ENCODE measurements around the gene PTPRN2. TPM values are rescaled to one million over a fixed set of nuclear protein-coding genes. Genes with fewer than 3 reads are reported as not detected.

Gene PTPRN2
- total RNA-seq, 2 donors from 2014 or later: 0.72 to 0.79 TPM

DNA sequence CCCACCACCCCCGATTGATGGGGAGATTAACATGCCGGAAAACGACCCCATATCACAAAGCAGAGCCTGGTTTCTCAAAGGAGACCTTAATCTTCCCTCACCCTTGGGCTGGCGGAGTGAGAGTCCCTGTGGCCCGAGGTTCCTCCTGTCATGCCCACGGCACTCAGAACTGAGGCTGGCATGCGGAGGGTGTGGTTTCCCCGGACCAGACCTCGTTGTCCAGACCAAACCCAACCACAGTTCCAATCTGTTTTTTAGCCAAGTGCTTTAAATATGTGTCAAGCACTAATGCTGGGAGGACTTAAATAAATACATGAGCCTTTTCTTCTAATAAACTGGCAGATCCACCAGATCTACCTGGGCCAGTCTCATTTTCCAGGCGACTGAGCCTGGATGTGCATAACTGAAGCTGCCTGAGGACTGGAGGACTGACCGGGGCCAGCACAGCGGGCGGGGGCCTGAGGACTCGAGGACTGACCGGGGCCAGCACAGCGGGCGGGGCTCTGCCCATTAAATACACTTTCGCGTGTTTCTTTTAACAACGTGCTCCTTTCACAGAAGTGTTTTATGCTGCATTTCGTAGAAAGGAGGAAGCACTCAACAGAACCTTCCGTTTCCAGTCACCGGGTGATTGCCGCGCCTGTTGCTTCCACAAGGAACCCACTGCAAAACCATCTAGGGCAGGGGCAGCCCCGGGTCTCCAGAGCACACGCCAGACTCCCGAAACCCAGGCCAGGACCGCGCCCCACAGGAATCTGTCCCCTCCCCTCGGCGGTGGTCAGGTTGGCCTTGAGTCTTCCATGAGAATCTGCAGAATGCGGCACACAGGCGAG is 334.6 kb downstream of the PTPRN2 start:
- Mint-ChIP-seq H3K27ac (no peak overlapping the region), H3K4me3 (no peak overlapping the region), H3K27me3 (ENCODE audit: low read depth) (no peaks in the 10 kb centered on the region), H3K36me3 (ENCODE audit: insufficient read depth in 2 of 2) (no peaks in the 10 kb centered on the region), H3K9me3 (no peaks in the 10 kb centered on the region), H3K4me1 (ENCODE audit: low read depth) (no peaks in the 10 kb centered on the region)
- ATAC-seq (replicated peaks in 1 of 2): no peak
- DNase-seq: no peak

DNA sequence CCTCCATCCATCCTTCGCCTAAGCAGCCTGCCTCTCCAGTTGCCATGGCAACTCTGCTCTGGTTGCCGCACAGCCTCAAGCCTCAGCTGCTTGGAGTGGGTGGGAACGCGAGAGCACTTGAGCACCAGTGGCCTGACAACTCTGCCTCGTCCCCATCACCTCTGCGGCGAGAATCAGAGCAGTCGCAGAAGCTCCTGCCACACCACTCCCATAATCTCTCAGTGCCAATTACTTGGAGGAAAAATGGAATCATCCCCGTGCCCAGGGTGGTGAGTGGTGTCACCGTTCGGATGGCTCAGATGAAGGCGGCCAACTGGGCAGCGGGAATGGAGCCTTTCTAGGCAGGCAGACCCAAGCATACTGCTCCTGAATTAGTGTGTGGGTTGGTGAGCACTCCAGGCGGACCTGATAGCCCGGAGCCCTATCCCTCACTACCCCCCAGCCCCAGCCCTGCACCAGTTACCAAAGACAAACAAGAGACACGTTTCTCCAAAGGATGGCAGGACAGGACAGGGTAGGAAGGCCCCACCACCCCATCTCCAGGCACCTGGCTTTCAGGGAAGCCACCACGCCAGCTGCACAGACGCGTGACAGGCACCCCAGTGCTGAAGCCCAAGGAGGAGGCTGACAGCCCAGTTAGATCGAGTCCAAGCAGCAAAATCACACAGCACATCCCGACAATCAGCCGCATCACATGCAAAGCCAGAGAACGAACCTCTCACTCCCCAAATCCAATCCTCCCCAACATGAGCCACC is 335.4 kb downstream of the PTPRN2 start:
- ATAC-seq (replicated peaks in 1 of 2): no peak
- DNase-seq: no peak
- Mint-ChIP-seq H3K27me3 (ENCODE audit: low read depth) (no peaks in the 10 kb centered on the region), H3K4me1 (ENCODE audit: low read depth) (no peaks in the 10 kb centered on the region), H3K4me3 (no peak overlapping the region), H3K36me3 (ENCODE audit: insufficient read depth in 2 of 2) (no peaks in the 10 kb centered on the region), H3K27ac (no peak overlapping the region), H3K9me3 (no peaks in the 10 kb centered on the region)

DNA sequence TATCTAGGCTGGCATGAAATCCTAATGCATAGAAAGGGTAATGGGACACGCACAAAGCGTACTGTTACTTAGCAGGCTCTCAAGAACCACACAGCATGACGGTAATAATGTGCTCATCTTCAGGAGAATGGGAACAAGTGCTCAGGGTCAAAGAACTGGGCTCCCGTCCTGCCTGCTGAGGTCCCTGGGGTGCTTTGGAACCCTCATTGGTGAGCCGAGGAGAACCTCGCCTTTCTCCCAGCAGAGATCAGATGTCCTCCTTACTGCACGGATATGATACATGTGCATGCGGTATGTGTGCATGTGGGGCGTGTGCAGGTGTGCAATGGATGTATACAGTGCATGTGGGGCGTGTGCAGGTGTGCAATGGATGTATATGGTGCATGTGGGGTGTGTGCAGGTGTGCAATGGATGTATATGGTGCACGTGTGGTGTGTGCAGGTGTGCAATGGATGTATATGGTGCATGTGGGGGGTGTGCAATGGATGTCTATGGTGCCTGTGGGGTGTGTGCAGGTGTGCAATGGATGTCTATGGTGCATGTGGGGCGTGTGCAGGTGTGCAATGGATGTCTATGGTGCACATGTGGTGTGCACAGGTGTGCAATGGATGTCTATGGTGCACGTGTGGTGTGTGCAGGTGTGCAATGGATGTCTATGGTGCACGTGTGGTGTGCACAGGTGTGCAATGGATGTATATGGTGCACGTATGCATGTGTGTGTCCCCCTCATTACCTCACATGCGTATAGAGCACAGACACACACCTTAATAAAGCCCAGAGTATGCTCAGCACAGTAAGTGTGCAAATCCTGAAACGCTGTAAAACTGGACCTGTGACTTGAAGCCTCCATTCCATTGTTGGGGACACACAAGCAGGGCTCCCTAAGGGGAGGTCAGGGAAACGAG is 336.3 kb downstream of the PTPRN2 start:
- Mint-ChIP-seq H3K27ac (no peak overlapping the region), H3K9me3 (no peaks in the 10 kb centered on the region), H3K27me3 (ENCODE audit: low read depth) (no peaks in the 10 kb centered on the region), H3K36me3 (ENCODE audit: insufficient read depth in 2 of 2) (no peaks in the 10 kb centered on the region), H3K4me1 (ENCODE audit: low read depth) (no peaks in the 10 kb centered on the region), H3K4me3 (no peak overlapping the region)
- ATAC-seq (replicated peaks in 1 of 2): no peak
- DNase-seq: no peak

DNA sequence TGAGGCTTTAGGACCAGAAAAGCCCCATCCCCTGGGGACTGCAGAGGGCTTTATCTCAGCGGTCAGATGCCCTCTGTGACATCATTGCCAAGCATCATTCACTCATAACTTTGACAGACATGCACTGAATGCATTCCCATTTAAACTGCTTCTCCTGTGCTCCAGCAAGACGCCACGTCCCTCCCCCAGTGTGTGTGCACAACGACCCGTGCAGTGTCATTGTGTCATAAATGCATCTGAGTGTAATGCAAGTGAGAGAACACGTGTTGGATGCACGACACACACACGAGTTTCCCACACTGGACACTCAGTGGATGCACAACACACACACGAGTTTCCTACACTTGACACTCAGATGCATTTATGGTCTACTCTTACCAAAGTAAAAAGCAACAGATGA is 337.9 kb downstream of the PTPRN2 start:
- ATAC-seq (replicated peaks in 1 of 2): no peak
- no peak overlapping the region for H3K27ac Mint-ChIP-seq
- H3K4me1 Mint-ChIP-seq (ENCODE audit: low read depth): no peaks in the 10 kb centered on the region
- no peak for DNase-seq
- H3K36me3 Mint-ChIP-seq (ENCODE audit: insufficient read depth in 2 of 2): no peaks in the 10 kb centered on the region
- no peaks in the 10 kb centered on the region for H3K27me3 Mint-ChIP-seq (ENCODE audit: low read depth)
- no peak overlapping the region for H3K4me3 Mint-ChIP-seq
- no peaks in the 10 kb centered on the region for H3K9me3 Mint-ChIP-seq

DNA sequence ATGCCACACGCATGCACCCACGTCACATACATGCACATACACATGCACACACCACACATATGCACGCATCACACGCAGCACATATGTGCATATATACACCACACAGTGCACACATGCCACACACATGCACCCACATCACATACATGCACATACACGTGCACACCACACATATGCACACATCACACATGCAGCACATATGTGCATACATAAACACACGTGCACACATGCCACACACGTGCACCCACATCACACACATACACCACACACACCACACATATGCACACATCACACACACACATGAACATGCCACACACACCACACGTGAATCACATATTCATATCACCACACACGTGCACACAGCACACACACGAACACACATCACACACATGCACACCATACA is 338.8 kb downstream of the PTPRN2 start:
- no peaks in the 10 kb centered on the region for H3K36me3 Mint-ChIP-seq (ENCODE audit: insufficient read depth in 2 of 2)
- no peaks in the 10 kb centered on the region for H3K27me3 Mint-ChIP-seq (ENCODE audit: low read depth)
- no peak for ATAC-seq (replicated peaks in 1 of 2)
- no peaks in the 10 kb centered on the region for H3K4me1 Mint-ChIP-seq (ENCODE audit: low read depth)
- no peak for DNase-seq
- H3K4me3 Mint-ChIP-seq: no peak overlapping the region
- no peaks in the 10 kb centered on the region for H3K9me3 Mint-ChIP-seq
- no peak overlapping the region for H3K27ac Mint-ChIP-seq

DNA sequence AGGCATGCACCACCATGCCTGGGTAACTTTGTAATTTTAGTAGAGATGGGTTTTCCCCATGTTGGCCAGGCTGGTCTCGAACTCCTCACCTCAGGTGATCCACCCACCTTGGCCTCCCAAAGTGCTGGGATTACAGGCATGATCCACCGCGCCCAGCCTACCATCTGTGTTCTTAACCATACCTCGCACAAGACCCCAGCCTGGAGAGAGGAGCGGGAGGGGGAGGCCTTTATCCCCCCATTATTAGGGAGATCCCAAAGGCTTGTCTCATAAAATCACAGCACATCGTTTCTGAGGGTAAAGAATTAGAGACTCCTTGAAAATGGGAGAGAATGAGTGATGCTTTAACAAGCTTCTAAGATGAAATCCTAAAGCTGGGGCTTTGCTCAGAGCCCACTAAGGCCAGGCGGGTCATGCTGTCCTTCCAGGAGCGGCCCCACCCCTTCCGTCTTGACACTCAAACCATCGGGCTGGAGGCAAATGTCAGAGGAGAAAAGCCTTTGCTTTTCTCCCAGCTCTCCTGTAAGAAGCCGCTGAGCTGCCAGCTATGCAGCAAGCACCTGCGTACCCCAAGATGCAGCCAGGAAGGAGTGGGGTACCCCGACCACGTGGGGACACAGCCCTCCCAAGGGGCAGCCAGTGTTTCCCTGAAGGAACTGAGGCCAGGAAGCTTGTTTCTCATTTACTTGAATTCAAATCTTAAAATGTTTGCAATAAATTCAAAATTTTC is 339.7 kb downstream of the PTPRN2 start:
- Mint-ChIP-seq H3K27ac (no peak overlapping the region), H3K4me3 (no peak overlapping the region), H3K9me3 (no peaks in the 10 kb centered on the region), H3K4me1 (ENCODE audit: low read depth) (no peaks in the 10 kb centered on the region), H3K27me3 (ENCODE audit: low read depth) (no peaks in the 10 kb centered on the region), H3K36me3 (ENCODE audit: insufficient read depth in 2 of 2) (no peaks in the 10 kb centered on the region)
- no peak for ATAC-seq (replicated peaks in 1 of 2)
- no peak for DNase-seq

DNA sequence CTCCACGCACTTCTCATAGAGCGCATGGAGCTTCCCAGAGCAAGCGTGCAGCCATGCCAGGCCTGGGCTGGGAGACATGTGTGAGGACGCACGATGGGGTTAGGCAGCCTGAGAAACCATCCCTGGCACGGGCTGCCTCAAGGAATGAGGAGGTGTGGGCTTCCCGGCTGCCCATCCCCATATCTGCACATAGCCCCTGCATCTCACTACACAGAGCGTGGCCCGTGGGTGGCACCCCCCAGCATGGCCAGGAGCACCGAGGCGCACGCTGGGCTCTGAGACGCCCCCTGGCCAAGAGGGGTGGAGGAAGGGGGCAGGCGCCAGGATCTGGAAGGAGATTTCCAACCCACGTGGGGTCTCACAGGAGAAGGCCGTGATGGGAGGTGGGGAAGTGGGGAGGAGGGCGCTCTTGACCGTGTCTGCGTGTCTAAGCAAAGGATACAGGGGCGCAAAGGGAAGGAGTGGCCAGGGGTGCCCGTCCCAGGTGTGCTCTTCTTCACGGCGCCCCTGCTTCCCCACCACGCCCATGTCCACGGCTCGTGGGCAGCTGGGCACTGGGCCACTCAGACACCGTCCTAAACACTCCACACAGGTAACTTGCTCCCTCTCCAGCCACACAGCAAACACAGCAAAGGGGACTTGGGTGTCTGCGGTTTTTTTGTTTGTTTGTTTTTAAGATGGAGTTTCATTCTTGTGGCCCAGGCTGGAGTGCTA is 340.5 kb downstream of the PTPRN2 start:
- no peak overlapping the region for H3K4me3 Mint-ChIP-seq
- H3K27ac Mint-ChIP-seq: no peak overlapping the region
- DNase-seq: no peak
- H3K4me1 Mint-ChIP-seq (ENCODE audit: low read depth): no peaks in the 10 kb centered on the region
- no peaks in the 10 kb centered on the region for H3K36me3 Mint-ChIP-seq (ENCODE audit: insufficient read depth in 2 of 2)
- ATAC-seq (replicated peaks in 1 of 2): no peak
- H3K9me3 Mint-ChIP-seq: no peaks in the 10 kb centered on the region
- no peaks in the 10 kb centered on the region for H3K27me3 Mint-ChIP-seq (ENCODE audit: low read depth)

DNA sequence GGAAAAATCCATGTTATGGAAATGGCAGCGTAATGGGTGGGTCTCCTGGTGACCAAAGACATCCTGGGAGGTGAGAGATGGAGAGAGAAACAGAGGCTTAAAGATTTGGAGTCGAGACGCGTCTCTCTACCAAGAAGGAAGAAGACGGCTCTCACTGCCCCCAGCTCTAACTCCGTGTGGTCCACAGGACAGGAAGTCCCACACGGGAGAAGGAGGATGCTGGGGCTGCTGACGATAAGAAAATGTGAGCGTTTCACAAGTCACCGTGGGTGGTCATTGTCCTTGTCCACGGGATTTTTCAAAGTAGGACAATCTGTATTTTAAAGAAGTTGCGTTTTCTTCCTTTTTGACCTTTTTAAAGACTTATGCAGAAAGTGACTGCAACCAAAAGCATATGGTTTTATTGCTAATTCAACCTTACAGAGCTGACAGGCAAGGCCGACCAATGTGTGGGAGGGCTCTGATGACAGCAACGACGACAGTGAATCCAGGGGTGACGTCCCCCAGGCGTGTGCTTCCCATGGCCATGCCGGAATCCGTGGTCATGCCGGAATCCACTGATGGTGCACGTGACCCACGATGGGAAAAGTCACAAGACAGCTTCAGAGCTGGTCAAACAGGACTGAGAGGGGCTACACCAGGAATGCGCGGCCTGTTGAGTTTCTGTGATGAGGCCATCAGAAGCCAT is 341.2 kb downstream of the PTPRN2 start:
- Mint-ChIP-seq H3K4me3 (no peak overlapping the region), H3K4me1 (ENCODE audit: low read depth) (no peaks in the 10 kb centered on the region), H3K9me3 (no peaks in the 10 kb centered on the region), H3K27ac (no peak overlapping the region), H3K27me3 (ENCODE audit: low read depth) (no peaks in the 10 kb centered on the region), H3K36me3 (ENCODE audit: insufficient read depth in 2 of 2) (no peaks in the 10 kb centered on the region)
- no peak for DNase-seq
- no peak for ATAC-seq (replicated peaks in 1 of 2)

DNA sequence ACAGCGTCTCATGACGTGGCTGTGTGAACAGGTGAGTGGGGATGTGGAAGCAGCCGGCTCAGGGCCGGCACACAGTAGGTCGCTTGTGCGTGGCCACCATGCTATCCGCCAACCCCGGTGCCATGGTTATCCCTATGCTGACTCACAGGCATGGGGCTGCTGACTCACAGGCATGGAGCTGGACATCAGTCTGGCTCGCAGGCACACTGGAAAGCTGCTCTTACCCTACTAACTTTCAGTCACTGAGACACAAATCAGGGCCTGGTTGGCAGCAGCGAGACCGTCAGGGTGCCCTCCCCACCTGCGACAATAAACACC is 341.9 kb downstream of the PTPRN2 start:
- H3K36me3 Mint-ChIP-seq (ENCODE audit: insufficient read depth in 2 of 2): no peaks in the 10 kb centered on the region
- H3K4me3 Mint-ChIP-seq: no peak overlapping the region
- H3K9me3 Mint-ChIP-seq: no peaks in the 10 kb centered on the region
- H3K27ac Mint-ChIP-seq: no peak overlapping the region
- no peaks in the 10 kb centered on the region for H3K27me3 Mint-ChIP-seq (ENCODE audit: low read depth)
- no peak for DNase-seq
- H3K4me1 Mint-ChIP-seq (ENCODE audit: low read depth): no peaks in the 10 kb centered on the region
- no peak for ATAC-seq (replicated peaks in 1 of 2)

DNA sequence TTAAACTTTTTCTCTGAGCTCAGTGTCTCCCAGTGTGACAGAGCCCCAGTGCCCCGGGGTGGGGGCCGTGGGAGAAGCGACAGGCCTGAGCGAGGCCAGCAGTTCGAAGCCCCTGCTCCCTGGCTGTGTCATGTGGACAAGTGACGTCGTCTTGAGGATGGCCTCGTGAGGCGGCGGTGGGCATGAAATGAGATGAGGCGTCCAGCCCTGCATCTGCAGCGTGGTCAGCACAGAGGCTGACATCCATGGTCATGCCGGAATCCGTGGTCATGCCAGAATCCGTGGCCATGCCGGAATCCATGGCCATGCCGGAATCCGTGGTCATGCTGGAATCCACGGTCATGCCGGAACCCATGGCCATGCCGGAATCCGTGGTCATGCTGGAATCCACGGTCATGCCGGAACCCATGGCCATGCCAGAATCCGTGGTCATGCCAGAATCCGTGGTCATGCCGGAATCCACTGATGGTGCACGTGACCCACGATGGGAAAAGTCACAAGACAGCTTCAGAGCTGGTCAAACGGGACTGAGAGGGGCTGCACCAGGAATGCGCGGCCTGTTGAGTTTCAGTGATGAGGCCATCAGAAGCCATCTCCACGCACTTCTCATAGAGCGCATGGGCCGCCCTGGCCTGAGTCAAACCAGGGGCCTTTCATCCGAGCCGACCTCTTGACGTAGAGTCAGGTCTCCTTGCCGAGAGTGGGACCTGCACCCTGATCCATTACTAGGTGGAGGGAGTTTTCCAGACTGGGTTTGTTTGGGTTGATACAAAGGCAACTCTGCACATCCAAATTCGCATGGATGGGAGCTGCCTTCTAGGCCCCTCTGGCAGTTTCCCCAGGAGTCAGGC is 342.5 kb downstream of the PTPRN2 start:
- H3K27ac Mint-ChIP-seq: no peak overlapping the region
- H3K4me3 Mint-ChIP-seq: no peak overlapping the region
- ATAC-seq (replicated peaks in 1 of 2) (no peak), DNase-seq (no peak)
- no peaks in the 10 kb centered on the region for H3K36me3 Mint-ChIP-seq (ENCODE audit: insufficient read depth in 2 of 2)
- H3K9me3 Mint-ChIP-seq: no peaks in the 10 kb centered on the region
- H3K27me3 Mint-ChIP-seq (ENCODE audit: low read depth): no peaks in the 10 kb centered on the region
- no peaks in the 10 kb centered on the region for H3K4me1 Mint-ChIP-seq (ENCODE audit: low read depth)

DNA sequence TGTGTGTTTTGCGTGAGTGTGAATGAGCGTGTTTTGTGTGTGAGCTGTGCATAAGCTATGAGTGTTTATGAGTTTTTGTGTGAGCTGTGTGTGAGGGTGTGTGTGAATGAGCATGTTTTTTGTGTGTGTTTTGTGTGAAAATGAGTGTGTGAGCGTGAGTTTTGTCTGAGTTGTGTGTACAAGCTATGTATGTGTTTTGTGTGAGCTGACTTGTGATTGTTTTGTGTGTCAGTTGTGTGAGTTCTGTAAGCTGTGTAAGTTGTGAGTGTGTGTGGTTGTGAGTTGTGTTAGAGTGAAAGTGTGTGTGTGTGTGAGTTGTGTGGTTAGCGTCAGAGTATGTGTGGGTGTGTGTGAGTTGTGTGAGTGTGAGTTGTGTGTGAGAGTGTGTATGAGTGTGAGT is 343.2 kb downstream of the PTPRN2 start:
- Mint-ChIP-seq H3K9me3 (no peaks in the 10 kb centered on the region), H3K4me1 (ENCODE audit: low read depth) (no peaks in the 10 kb centered on the region), H3K27me3 (ENCODE audit: low read depth) (no peaks in the 10 kb centered on the region), H3K27ac (no peak overlapping the region), H3K36me3 (ENCODE audit: insufficient read depth in 2 of 2) (no peaks in the 10 kb centered on the region), H3K4me3 (no peak overlapping the region)
- no peak for DNase-seq
- ATAC-seq (replicated peaks in 1 of 2): no peak
